ENCODE measurements around the gene IGFBP3. TPM values are rescaled to one million over a fixed set of nuclear protein-coding genes. Genes with fewer than 3 reads are reported as not detected.

Gene IGFBP3
- total and polyA plus RNA-seq, 2 of the 13 experiments (the other 11 are each of a cell fraction or from before 2014, with no cell fraction given) = 57.5 TPM; not detected in 1

DNA sequence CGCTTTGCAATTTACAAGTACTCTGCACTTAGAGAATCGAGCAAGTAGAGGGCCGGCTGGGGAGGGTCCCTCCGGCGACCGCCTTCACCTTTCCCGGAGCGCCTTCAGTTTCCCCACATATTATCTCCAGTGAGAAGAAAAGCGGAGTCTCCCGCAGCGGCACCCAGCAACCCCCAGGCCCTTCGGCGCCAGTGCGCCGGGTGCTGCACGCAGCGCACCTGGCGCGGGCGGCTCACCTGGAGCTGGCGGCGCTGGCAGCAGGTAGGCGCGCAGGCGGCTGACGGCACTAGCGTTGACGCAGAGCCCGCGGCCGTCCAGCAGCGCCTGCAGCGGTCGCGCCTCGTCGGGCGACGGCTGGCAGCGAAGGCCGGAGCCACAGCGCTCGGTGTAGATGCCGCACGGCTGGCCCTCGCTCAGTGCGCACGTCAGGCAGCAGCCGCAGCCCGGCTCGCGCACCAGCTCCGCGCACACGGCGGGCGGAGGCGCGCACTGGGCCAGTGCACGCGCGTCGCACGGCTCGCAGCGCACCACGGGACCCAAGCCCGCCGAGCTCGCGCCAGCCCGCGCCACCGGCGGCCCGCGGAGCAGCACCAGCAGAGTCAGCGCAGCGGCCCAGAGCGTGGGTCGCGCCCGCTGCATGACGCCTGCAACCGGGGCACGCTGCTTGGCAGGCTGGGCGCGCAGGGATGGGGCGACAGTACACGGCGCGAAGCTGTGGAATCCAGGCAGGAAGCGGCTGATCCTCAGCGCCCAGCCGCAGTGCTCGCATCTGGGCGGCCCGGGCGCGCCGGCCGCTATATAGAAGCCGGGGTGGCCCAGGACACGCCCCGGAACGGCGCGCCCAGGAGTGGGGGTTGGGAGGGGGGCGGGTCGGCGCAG is at the start of gene IGFBP3 (continued):
- TF ChIP-seq CERS6 (CRISPR knock-in tag; IDR thresholded peaks at IDR 0.05) (no peak), HNRNPUL1 (IDR thresholded peaks at IDR 0.05; ENCODE audit: low read depth, low read length) (no peak), ATM (IDR thresholded peaks at IDR 0.05; ENCODE audit: borderline replicate concordance) (no peak), NCOR1 (IDR thresholded peaks at IDR 0.05; ENCODE audit: borderline replicate concordance, low read length) (no peak), JUNB (CRISPR knock-in tag; IDR thresholded peaks at IDR 0.05; ENCODE audit: borderline replicate concordance) (no peak), ISX (CRISPR knock-in tag; conservative IDR thresholded peaks at IDR 0.05) (no peak)
- TF ChIP-seq, protein P1, sequence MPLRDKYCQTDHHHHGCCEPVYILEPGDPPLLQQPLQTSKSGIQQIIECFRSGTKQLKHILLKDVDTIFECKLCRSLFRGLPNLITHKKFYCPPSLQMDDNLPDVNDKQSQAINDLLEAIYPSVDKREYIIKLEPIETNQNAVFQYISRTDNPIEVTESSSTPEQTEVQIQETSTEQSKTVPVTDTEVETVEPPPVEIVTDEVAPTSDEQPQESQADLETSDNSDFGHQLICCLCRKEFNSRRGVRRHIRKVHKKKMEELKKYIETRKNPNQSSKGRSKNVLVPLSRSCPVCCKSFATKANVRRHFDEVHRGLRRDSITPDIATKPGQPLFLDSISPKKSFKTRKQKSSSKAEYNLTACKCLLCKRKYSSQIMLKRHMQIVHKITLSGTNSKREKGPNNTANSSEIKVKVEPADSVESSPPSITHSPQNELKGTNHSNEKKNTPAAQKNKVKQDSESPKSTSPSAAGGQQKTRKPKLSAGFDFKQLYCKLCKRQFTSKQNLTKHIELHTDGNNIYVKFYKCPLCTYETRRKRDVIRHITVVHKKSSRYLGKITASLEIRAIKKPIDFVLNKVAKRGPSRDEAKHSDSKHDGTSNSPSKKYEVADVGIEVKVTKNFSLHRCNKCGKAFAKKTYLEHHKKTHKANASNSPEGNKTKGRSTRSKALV (CRISPR knock-in tag; IDR thresholded peaks at IDR 0.05) = peak; percentile 38; the same call in 1 of the 2 replicates

- CTCF ChIA-PET (ENCODE audit: low intra/inter-chr PET ratio, low total read pairs) = no interaction called here
- no peaks in the 10 kb centered on the region for H3K36me3 ChIP-seq (replicated peaks in 1 of 2; ENCODE audit: control insufficient read depth in 1 of 2, insufficient read depth in 2 of 2, low read length in 2 of 2)
- H3K9ac ChIP-seq (ENCODE audit: insufficient read depth, low read depth, low read length) = no peak overlapping the region
- no peak overlapping the region for H3K27ac ChIP-seq (ENCODE audit: extremely low read length, insufficient read depth, low read length)
- ATAC-seq = no peak
- no TSS peak for BruUV-seq (replicated peaks)
- no peaks in the 10 kb centered on the region for H4K20me1 ChIP-seq (ENCODE audit: insufficient read depth, low read length)
- intact Hi-C loops (cut with micrococcal nuclease; ENCODE audit: unreplicated experiment) = loop anchor here (5.0 kb wide), 1 partner anchor 247 kb away; no protein-coding TSS in a partner anchor
- in situ Hi-C loops (cut with HindIII; ENCODE audit: extremely low pct_ligation_motif_present, low pct_unique_long_range_greater_than_20kb) = loop anchor here (5.0 kb wide), 1 partner anchor 83 kb away; the partner anchor contains the start of gene IGFBP1
- no peak for DNase-seq (ENCODE audit: low spot score)
- no peaks in the 10 kb centered on the region for H3K79me2 ChIP-seq (ENCODE audit: insufficient read depth, low read length)
- WGBS (ENCODE audit: low lambda C conversion rate) = 71% methylated on average over 2 of the region's 2 CpGs
- H2AFZ ChIP-seq (ENCODE audit: low read length) = no peak overlapping the region
- H3K9me3 ChIP-seq (ENCODE audit: low read length) = no peaks in the 10 kb centered on the region
- no peaks in the 10 kb centered on the region; a peak in 1 of 5 replicates for H3K27me3 ChIP-seq (ENCODE audit: control insufficient read depth in 1 of 2, insufficient read depth in 2 of 2, low read length in 2 of 2)
- no peak overlapping the region for H3K4me3 ChIP-seq (replicated peaks in 1 of 3; ENCODE audit: insufficient read depth in 1 of 3, low read depth in 2 of 3, low read length in 3 of 3)
- FAIRE-seq = no peak
- POLR2A ChIA-PET = interaction anchor here (0.8 kb wide), 1 partner anchor 89 kb away, joined by 3 read pairs; no protein-coding TSS in a partner anchor
- H3K4me1 ChIP-seq (ENCODE audit: insufficient read depth, low read length) = peaks cover 64% of the 10 kb centered on the region
- H3K4me2 ChIP-seq (ENCODE audit: low read depth, low read length) = no peak overlapping the region
- TF ChIP-seq TRIM24 (CRISPR knock-in tag; IDR thresholded peaks at IDR 0.05) (no peak), CEBPG (CRISPR knock-in tag; IDR thresholded peaks at IDR 0.05) (no peak), HOXA7 (CRISPR knock-in tag; IDR thresholded peaks at IDR 0.05) (no peak), ZMAT5 (CRISPR knock-in tag; IDR thresholded peaks at IDR 0.05; ENCODE audit: borderline replicate concordance, low read depth) (no peak), SIN3A (IDR thresholded peaks at IDR 0.05; ENCODE audit: borderline replicate concordance, low read depth, low read length) (no peak), SIX4 (CRISPR knock-in tag; IDR thresholded peaks at IDR 0.05) (no peak), RFX1 (IDR thresholded peaks at IDR 0.05) (no peak), KAT8 (CRISPR knock-in tag; IDR thresholded peaks at IDR 0.05) (no peak)
- TF ChIP-seq, protein P2, sequence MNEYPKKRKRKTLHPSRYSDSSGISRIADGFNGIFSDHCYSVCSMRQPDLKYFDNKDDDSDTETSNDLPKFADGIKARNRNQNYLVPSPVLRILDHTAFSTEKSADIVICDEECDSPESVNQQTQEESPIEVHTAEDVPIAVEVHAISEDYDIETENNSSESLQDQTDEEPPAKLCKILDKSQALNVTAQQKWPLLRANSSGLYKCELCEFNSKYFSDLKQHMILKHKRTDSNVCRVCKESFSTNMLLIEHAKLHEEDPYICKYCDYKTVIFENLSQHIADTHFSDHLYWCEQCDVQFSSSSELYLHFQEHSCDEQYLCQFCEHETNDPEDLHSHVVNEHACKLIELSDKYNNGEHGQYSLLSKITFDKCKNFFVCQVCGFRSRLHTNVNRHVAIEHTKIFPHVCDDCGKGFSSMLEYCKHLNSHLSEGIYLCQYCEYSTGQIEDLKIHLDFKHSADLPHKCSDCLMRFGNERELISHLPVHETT (CRISPR knock-in tag; conservative IDR thresholded peaks at IDR 0.05) = no peak
- TF ChIP-seq, protein P3, sequence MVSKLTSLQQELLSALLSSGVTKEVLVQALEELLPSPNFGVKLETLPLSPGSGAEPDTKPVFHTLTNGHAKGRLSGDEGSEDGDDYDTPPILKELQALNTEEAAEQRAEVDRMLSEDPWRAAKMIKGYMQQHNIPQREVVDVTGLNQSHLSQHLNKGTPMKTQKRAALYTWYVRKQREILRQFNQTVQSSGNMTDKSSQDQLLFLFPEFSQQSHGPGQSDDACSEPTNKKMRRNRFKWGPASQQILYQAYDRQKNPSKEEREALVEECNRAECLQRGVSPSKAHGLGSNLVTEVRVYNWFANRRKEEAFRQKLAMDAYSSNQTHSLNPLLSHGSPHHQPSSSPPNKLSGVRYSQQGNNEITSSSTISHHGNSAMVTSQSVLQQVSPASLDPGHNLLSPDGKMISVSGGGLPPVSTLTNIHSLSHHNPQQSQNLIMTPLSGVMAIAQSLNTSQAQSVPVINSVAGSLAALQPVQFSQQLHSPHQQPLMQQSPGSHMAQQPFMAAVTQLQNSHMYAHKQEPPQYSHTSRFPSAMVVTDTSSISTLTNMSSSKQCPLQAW (CRISPR knock-in tag; IDR thresholded peaks at IDR 0.05) = no peak
These were observed 49.4 kb upstream of the IGFBP3 start for GRCh38 chr7:45970454-45970853.

All from HepG2 (cell line).